GM19372 (cell line): Measurements from ENCODE around the gene GFY.

Source experiments
- ATAC-seq: cut with Tn5 transposase; IDR thresholded peaks from one replicate; pipeline ENCODE4 v1.9.1; 2021; ENCODE audit warnings: mild to moderate bottlenecking, low read depth, moderate library complexity; ENCODE audit not compliant: unreplicated experiment

The GFY gene

GRCh38 chr19:49407482-49408015, 17.6 kb upstream of the GFY start:
- no peak for ATAC-seq

- no peak for ATAC-seq
Observed at GRCh38 chr19:49408816-49409440, 16.3 kb upstream of the GFY start.

GRCh38 chr19:49409441-49410029, 15.7 kb upstream of the GFY start:
- ATAC-seq, result no peak

GRCh38 chr19:49411681-49412326, 13.4 kb upstream of the GFY start:
- no peak for ATAC-seq

- ATAC-seq, result no peak
Observed at GRCh38 chr19:49413348-49413747, 11.8 kb upstream of the GFY start.

- ATAC-seq, result no peak
Observed at GRCh38 chr19:49414256-49414655, 10.9 kb upstream of the GFY start.

- ATAC-seq, result peak; percentile 62
Observed at GRCh38 chr19:49415102-49415809, 9.9 kb upstream of the GFY start.

GRCh38 chr19:49415810-49416200, 9.4 kb upstream of the GFY start:
- ATAC-seq, result no peak

- ATAC-seq, result no peak
Observed at GRCh38 chr19:49417088-49417487, 8.1 kb upstream of the GFY start.

GRCh38 chr19:49418511-49418910, 6.7 kb upstream of the GFY start:
- no peak for ATAC-seq

GRCh38 chr19:49419173-49419572, 6.0 kb upstream of the GFY start:
- ATAC-seq, result no peak

- ATAC-seq, result no peak
Observed at GRCh38 chr19:49420227-49420626, 5.0 kb upstream of the GFY start.

- ATAC-seq, result no peak
Observed at GRCh38 chr19:49421039-49421877, 3.9 kb upstream of the GFY start.

GRCh38 chr19:49421878-49422202, 3.3 kb upstream of the GFY start:
- ATAC-seq, result no peak

GRCh38 chr19:49422407-49423070, 2.6 kb upstream of the GFY start:
- no peak for ATAC-seq

- no peak for ATAC-seq
Observed at GRCh38 chr19:49423071-49423984, 1.9 kb upstream of the GFY start, which contains the start of gene PTH2. PTH2 (minus strand) TSS chr19:49423441; CDS start chr19:49423339, 102 bp downstream.

GRCh38 chr19:49423985-49424303, 1.2 kb upstream of the GFY start:
- no peak for ATAC-seq

GRCh38 chr19:49425922-49426592, 869 bp downstream of the GFY start:
- no peak for ATAC-seq
